HG02943 (cell line): Measurements from ENCODE around the gene CNPY4.

ENCODE experiments used
- ATAC-seq: cut with Tn5 transposase; IDR thresholded peaks from one replicate; pipeline ENCODE4 v1.9.1; 2021; ENCODE audit warnings: mild to moderate bottlenecking, low read depth, moderate library complexity; ENCODE audit not compliant: unreplicated experiment

Gene CNPY4

DNA sequence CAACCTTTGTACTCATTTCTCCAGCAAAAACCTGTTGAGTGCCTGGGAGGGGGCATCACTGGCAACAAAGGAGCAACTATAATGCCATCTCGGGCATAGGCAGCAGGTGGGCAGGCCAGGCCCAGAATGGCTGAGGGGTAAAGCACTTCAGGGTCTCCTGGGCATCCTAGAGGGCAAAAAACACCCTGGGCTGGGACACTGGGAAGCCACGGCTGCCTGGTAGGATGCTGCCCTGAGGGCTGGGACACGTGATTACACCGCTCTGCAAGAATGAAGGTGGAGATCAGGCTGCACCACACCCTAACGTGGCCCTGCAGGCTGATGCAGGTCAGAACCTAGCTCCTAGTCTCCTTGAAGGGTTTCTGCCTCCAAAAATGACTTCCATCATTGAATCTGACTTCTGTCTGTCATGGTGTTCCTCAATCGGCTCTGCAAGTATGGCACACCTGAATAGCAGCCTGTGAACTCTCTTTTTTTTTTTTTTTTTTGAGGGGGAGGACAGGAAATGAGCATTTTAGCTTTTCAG lies 43.6 kb downstream of the CNPY4 start:
- ATAC-seq, result no peak

DNA sequence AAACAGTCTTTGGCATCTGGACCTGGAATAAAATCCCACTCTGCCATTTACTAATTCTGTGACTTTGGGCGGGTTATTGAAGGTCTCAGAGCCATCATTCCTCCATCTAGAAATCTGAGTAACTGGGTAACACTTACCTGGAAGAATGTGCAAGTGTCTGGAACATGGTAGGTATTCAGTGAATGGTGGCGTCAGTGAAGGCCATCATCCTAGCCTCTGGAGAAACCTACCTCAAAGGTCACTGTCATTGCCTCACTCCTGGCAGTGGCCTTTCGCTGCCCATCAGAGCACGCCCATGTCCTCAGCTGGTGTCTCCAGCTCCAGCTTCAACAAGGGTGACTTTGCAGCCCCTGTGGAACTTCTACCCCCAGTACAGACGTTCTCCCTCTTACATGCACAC lies 44.4 kb downstream of the CNPY4 start:
- ATAC-seq, result no peak

DNA sequence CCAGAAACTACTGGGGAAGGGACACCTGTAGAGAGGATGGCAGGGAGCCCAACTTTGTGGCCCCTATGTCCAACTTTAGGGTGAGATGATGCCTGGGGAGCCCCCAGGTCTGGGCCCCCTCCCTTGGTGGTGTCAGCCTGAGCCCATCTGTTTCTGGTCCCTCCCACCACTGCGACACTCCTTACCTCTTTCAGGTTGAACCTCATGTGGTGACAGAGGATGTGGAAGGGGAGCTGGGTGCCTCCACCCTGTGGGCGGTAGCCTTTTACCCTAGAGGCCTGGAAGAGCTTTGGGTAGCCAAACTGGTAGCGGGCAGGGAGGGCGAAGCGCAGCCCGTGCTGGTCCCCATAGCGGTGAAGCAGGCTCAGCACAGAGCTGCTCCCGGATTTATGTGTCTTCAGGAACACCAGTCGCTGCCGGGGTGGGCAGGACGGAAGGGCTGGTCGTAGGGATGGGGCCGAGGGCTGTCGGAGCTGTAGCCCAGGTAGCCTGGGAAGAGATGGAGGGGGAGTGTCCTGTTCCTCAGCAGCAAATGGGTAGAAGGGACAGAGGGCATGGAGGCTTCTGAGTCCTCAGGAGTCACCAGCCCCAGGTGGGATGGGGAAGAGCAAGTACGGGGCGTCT lies 47.0 kb downstream of the CNPY4 start:
- no peak for ATAC-seq

DNA sequence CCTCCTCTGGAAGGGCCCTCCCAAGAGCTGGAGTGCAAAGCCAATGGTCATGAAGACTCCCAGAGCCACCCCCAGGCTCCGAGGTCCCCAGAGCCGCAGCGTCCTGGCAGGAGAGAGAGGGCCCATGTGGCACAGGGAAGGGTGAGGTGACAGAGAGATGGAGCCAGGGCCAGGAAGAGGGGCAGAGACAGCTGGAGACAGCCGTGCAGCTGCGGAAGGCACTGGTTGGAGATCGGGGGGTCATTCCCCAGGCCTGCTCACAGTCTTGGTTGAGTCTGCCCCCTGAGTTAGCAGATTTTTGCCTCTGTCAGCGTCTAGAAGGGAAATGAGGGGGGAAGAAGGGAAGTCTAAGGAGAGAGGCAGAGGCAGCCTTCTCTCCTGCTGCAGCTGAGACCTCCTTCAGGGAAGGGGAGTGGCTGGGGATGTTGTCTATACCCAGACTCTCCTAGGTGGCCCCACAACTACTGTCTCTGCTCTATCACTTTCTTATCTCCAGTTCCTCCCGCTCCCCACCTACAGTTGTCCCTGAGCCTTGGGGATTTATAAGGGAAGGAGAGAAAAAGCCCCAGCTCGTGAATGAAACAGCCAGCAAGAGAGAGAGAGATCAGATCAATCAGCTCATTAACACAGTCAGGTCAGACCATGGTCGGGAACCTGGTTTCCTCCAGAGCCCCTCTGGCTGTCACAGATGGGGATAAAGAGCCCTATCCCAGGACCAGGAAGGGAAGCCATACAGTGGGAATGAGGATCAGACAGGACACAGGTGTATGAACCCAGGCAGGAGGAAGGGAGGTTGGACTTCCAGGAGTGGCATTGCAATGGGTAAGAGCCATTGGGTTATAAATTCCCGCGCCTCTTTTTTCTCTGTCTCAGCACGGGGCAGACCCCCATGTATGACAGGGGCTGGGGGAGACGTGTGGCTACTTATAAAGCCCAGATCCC lies 47.8 kb downstream of the CNPY4 start:
- no peak for ATAC-seq

DNA sequence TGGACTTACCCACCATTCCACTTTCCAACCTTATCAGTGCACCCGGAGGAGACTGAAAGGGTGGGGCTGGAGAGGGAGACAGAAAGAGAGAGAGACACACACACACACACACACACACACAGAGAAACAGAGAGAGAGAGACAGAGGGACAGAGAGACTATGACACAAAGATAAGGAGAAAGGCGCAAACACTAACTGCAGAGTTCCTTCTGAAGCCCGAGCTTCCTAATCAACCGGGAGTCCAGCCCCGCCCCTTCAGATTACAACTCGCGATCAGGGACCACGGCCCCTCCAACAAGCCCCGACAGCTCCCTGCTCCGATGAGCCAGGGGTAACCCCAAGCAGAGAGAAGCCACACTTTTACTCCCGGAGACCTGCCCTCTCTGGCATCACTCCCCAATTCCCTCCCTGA lies 48.5 kb downstream of the CNPY4 start:
- no peak for ATAC-seq

DNA sequence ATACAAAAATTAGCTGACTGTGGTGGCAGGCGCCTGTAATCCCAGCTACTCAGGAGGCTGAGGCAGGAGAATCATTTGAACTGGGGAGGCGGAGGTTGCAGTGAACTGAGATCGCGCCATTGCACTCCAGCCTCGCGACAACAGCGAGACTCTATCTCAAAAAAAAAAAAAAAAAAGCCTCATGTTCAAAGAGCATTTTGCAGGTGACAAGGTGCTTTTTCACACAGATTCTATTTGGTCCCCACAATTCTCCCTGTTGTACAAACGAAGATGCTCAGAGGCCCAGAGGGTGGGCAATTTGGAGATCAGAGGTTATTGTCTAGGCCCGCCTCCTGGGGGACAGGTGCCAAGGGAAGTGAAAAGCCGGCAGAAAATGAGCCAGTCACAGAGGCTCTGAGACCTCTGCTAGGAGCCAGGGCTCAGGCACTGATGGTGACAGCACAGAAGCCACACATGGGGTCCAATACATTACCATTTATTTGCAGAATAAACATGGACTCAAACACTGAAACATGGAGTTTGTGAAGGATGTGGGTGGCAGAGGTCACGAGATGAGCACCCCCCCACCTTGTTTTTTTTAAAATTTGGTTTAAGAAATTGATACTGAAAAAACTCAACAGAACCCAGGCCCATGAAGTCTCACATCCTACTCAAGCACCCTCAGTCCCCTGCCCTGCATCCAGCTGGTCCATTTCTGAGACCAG lies 49.9 kb downstream of the CNPY4 start:
- ATAC-seq, result no peak

DNA sequence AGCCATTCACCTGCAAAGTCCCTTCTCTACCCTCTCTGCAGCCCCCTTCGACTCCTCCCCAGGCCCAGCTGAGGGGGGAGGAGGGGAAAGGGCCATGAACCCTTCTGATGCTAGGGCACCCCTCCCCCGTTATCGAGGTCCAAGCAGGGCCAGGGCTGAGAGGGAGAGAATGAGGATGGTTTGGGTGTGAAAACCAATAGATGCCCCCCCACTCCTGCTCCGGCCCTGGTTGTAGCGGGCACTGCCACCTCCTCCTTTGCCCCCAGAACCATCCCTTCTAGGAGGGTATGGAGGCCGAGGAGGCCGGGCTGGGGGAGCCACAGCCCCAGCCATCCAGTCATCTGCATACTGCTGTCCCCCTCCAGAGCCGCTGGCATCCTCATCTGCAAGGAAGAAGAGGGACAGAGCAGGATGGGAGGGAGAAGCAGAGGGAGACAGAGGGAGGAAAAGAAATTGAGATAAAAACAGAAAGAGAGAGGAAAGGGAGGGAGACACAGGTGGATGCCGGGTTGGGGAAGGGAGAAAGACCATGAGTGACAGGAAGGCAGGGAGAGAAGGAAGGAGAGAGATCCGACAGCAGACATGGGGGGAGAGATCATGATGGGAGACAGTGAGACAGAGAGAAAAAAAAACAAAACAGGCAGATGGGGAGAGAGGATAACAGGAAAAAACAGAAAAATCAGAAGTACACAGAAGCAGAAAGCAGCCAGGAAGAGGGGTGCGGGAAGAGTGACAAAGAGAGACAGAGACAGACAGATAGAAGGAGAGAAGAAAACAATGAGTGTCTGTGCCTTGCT lies 50.9 kb downstream of the CNPY4 start:
- no peak for ATAC-seq

DNA sequence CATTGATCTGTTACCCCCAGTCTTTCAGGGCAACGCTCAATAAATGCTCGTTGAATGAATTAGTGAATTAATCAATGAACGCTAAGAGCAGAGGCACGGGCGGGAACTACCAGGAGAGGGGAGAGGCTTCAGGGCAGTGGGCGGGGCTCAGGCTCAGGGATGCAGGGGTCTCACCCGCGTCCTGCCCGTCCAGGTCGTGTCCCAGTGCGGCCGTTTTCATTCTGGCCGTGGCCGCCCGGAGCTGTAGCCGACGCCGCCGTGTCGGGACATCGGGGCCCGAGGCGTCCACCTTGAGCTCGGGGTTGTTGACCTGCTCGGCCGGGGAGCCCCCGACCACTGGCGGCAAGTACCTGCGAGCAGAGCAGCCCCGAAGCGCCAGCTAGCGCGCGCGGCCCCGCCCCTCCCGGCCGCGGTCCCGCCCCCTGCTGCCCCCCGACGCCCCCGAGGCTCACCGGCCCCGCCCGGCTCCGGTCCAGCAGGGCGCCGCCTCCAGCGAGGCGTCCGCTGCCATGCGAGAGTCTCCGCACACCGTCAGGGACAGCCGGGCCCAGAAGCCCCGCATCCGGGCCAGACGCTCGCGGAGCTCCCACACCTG lies 51.8 kb downstream of the CNPY4 start:
- ATAC-seq, result no peak

DNA sequence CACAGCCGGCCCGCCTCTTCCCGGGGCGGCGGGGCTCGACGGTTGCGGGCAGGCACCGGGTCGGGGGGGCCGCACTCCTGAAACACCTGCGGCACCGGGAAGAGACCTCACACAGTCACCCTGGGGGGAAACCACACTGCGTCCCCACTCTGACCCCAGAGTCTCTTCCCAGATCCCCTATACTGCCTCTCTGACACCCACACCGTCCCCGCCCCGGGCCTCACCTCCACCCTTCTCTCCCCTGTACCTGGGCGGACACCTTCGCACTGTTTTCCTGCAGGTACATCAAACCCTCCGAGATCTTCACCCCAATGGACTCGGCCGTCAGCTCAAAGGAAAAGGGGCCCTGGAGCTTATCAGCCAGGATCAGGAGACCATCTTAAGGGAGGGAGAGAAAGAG lies 52.4 kb downstream of the CNPY4 start:
- no peak for ATAC-seq

DNA sequence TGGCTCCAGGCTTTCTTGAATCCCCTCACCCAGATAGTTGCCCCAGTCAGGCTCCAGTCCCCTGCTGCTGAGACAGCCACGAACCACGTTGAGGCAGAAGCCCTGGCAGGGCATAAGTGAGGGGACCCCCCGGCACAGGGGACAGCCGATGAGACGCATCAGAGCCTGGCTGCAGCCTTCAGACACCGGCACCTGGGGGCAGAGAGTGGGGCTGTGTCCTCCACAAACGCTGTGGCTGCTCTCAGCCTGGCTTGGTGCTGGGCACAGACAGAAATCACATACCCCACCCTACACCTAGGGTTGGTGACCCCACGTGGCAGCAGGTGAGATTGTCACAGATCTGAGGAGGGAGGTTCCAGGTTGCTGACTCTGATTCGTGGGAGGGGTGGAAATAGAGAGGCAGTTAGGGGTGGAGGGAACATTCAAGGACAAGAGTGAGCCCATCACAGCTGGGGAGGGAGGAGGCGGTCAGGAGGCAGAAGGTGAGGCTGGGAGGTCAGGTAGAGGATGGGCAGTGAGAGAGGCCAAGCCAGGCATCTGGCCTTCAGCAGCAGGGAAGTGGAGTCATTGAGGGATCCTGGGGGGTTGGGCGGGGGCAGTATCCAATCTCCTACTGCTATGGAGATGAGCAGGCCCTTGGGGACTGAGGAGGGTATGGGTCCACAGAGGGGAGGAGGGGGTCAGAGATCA lies 54.5 kb downstream of the CNPY4 start:
- ATAC-seq, result no peak

DNA sequence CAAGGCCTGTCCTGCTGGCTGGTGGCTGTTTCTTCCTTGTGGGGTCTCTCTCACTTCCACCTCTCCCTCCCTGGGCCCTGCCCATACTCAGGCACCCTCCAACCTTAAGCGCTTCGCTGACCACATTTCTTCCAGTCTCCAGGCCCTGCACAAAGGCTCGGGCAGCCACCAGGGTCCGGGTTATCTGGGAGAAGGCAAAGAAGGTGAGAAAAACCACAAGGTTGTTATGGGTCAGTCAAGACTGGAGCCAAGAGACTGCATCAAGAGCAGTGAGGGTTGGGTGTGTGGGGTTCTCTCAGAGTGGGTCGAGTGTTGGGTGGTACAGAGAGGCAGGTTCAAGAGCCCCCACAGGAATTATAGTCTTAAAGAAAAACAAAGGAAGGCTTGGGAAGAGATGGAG lies 55.1 kb downstream of the CNPY4 start:
- ATAC-seq, result no peak
